Adrenal gland (tissue), 12 donors: ENCODE data around the gene CNDP1. TPM values are rescaled to one million over a fixed set of nuclear protein-coding genes. Genes with fewer than 3 reads are reported as not detected.

Source experiments
- DNase-seq, 7 donors: peaks; one replicate each; pipeline ENCODE4 v3.0.0-alpha.2; 2019 to 2020
- H3K27ac ChIP-seq, 5 donors: fragments of 200-600 bp; sonication (generic) in 4 of 5; 1 replicate in 3 of 5; 2 replicates in 2 of 5; pipeline versions ENCODE4 v1.5.1 to v1.8.0; 2016 to 2020; ENCODE audit warnings: mild to moderate bottlenecking in 1 of 5
- H3K27me3 ChIP-seq: fragments of 200-600 bp; 2 replicates; pipeline ENCODE4 v1.8.0; 2021
- H3K36me3 ChIP-seq, 2 donors: fragments of 200-600 bp; replicated peaks in 1 of 2; 1 replicate in 1 of 2; 2 replicates in 1 of 2; pipeline versions ENCODE4 v1.5.1 to v1.8.0; 2018 to 2022
- H3K4me1 ChIP-seq, 2 donors: fragments of 200-600 bp; replicated peaks in 1 of 2; 1 replicate in 1 of 2; 2 replicates in 1 of 2; pipeline versions ENCODE4 v1.5.1 to v1.8.0; 2018 to 2021
- H3K4me3 ChIP-seq, 4 donors: fragments of 200-600 bp; sonication (generic) in 3 of 4; one replicate each; pipeline ENCODE4 v1.5.1; 2016 to 2018
- H3K9me3 ChIP-seq, 3 donors: fragments of 200-600 bp; sonication (generic) in 1 of 3; replicated peaks in 1 of 3; 1 replicate in 2 of 3; 2 replicates in 1 of 3; pipeline versions ENCODE4 v1.5.1 to v1.8.0; 2016 to 2021
- CTCF ChIP-seq, 6 experiments: fragments of 450-650 bp in 4 of 6; fragments of 200-600 bp in 2 of 6; sonication (generic) in 1 of 6; IDR thresholded peaks; 1 replicate in 5 of 6; 2 replicates in 1 of 6; pipeline versions ENCODE4 v1.5.1 to v1.8.0; 2016 to 2021; ENCODE audit warnings: antibody characterized with exemption in 6 of 6, mild to moderate bottlenecking in 2 of 6, moderate library complexity in 1 of 6
- POLR2A ChIP-seq, 2 donors: fragments of 450-650 bp; IDR thresholded peaks; one replicate each; pipeline ENCODE4 v1.6.1; 2017; ENCODE audit warnings: antibody characterized with exemption in 2 of 2, mild to moderate bottlenecking in 2 of 2, moderate library complexity in 1 of 2
- WGBS, 4 donors: extraction: QIAGEN DNeasy Blood & Tissue Kit in 2 of 4; methylation state at CpG; one replicate each; pipeline versions ENCODE4 v1.1.5 to v1.1.7; 2013 to 2017; 5-methylcytosine and 5-hydroxymethylcytosine counted together
- intact Hi-C, 2 donors: fragments of 100-400 bp; cut with DNase I; formaldehyde crosslinking; loops; one replicate each; pipeline versions ENCODE4 v1.14.1 to v1.15.0; 2022 to 2023
- polyA plus RNA-seq, 3 donors: library from polyadenylated mRNA; stranded (reverse); fragments of 200-250 nt in 2 of 3; fragments of 350-450 nt in 1 of 3; fragmentation: Illumina TruSeq in 1 of 3; extraction: RNeasy Lipid Tissue Mini Kit (QIAGEN cat#74804) in 1 of 3; gene quantifications; one replicate each; pipeline ENCODE4 v1.2.3, GENCODE V29; 2013 to 2014
- total RNA-seq, 9 donors: library from RNA; depleted of rRNA in 4 of 9; stranded (reverse); fragments of >200 nt in 4 of 9; fragments of 120-200 nt in 1 of 9; fragmentation: NEBNext Ultra II Directional in 1 of 9; extraction: Animal tissue kit (Norgen Biotek cat#: 25700) in 1 of 9; gene quantifications; one replicate each; pipeline versions ENCODE4 v1.1.0 to v1.2.4, GENCODE V29; 2013 to 2023
- donor health status: healthy with polysubstance abuse.
- donor health status: Bipolar disorder and iron deficiency.
- donor health status: DM: yes; HTN: yes; CAD: no.
- donor health status: DM: no; HTN: no; CAD: no.
- donor health status: DM: no; HTN: no; CAD: no.
- donor health status: DM: yes; HTN: yes; CAD: no.

Gene CNDP1
- total and polyA plus RNA-seq, 12 donors: 0.16 to 0.27 TPM; not detected in 10

- TF ChIP-seq POLR2A (IDR thresholded peaks at IDR 0.05): no peak
- TF ChIP-seq CTCF (IDR thresholded peaks at IDR 0.05): no peak
Observed at GRCh38 chr18:74528478-74528877, 5.8 kb upstream of the CNDP1 start.

DNA sequence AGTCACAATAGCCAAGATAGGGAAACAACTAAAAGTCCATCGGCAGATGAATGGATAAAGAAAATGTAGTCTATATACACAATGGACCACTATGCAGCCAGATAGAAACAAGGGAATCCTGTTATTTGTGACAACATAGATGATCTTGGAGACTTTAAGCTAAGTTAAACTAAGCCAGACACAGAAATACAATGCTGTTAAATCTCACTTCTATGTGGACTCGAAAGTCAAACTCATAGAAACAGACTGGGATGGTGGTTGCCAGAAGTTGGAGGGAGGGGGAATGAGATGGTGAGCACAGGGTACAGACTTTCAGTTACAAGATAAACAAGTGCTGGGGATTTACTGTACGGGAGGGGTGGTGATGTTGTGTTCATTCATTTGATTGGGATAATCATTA is 5.4 kb upstream of the CNDP1 start:
- no peak for TF ChIP-seq CTCF (IDR thresholded peaks at IDR 0.05)
- TF ChIP-seq POLR2A (IDR thresholded peaks at IDR 0.05): no peak
- Histone ChIP-seq H3K4me3 (no peak overlapping the region), H3K27me3 (no peaks in the 10 kb centered on the region), H3K4me1 (no peaks in the 10 kb centered on the region), H3K27ac (no peak overlapping the region), H3K36me3 (no peaks in the 10 kb centered on the region), H3K9me3 (no peaks in the 10 kb centered on the region)
- no peak for DNase-seq
- 80 to 91% (median 86%) methylated on average over 3 of the region's 3 CpGs for WGBS, 4 donors
- intact Hi-C loops: no loop called here

More at GRCh38 chr18:74528478-74528877, 5.8 kb upstream of the CNDP1 start:
- no peak for DNase-seq
- H3K27me3 ChIP-seq: no peaks in the 10 kb centered on the region
- intact Hi-C loops: no loop called here
- H3K9me3 ChIP-seq: no peaks in the 10 kb centered on the region
- H3K4me3 ChIP-seq: no peak overlapping the region
- H3K36me3 ChIP-seq: no peaks in the 10 kb centered on the region
- no peaks in the 10 kb centered on the region for H3K4me1 ChIP-seq
- no peak overlapping the region for H3K27ac ChIP-seq
- WGBS, 4 donors: 88 to 95% (median 91%) methylated on average over 1 of the region's 1 CpG

DNA sequence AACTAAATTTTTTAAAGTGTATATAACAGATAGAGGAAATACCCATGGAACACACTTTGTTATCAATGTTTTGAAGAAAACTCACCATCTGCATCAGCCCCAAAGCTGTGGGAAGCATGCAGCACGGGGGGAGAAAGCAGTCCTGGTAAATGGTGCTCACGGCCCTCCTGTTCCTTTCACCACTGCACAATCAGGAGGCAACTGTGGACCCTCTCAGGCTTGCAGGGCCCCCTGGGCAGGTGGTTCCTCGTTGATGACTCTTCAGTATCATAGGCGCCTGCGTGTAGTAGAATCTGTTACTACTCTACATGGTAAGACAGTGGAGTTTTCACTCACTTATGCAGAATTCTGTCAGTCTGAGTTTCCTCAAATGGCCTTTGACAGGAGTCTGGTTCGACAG is 4.9 kb upstream of the CNDP1 start:
- Histone ChIP-seq H3K4me1 (no peaks in the 10 kb centered on the region), H3K27me3 (no peaks in the 10 kb centered on the region), H3K9me3 (no peaks in the 10 kb centered on the region), H3K36me3 (no peaks in the 10 kb centered on the region), H3K27ac (no peak overlapping the region), H3K4me3 (no peak overlapping the region)
- intact Hi-C loops: no loop called here
- DNase-seq: peak in 1 of 7 donors; percentile 15
- TF ChIP-seq POLR2A (IDR thresholded peaks at IDR 0.05) (no peak), CTCF (IDR thresholded peaks at IDR 0.05) (no peak)
- 85 to 91% (median 91%) methylated on average over 3 to 6 of the region's 6 CpGs for WGBS, 4 donors

DNA sequence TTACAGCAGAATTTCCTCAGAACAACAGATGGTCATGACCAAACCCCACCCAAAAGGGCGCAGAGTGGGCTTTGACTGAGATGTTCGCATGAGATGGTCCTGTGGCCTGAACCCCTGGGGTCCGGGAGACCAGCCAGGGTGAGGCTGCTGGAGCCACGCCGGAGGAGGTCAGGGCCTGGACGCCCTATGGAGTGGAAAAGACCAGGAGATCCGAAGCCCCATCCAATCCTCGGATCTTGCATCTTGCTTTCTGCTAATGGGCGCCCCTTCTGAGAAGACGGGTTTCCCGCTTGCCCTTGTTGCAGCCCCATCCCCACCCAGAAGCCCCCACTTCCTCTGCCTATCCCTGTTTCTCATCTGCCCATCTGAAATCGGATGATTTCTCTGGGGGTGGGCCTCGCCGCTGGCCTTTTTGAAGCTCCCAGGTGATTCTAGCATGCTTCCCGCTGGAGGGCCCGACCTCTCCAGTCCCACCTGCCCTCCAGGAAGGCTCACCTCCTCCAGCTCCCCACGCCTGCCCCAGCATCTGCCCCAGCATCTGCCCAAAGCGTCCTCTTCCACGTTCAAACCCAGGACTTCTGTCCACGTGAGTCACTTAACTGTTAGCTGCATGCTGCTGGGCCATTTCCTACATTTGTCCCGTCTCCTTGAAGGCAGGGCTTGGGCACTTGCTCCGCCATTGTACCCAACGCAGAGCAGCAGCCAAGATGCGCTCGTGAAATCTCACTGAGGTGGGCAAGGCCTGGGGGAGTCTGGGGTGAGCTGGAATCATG is 4.3 kb upstream of the CNDP1 start:
- Histone ChIP-seq H3K36me3 (no peaks in the 10 kb centered on the region), H3K27ac (no peak overlapping the region), H3K4me1 (no peaks in the 10 kb centered on the region), H3K9me3 (no peaks in the 10 kb centered on the region), H3K4me3 (no peak overlapping the region), H3K27me3 (no peaks in the 10 kb centered on the region)
- peak in 1 of 7 donors; percentile 46 for DNase-seq
- TF ChIP-seq CTCF (IDR thresholded peaks at IDR 0.05) (no peak), POLR2A (IDR thresholded peaks at IDR 0.05) (no peak)
- 90 to 98% (median 93%) methylated on average over 22 to 25 of the region's 25 CpGs for WGBS, 4 donors
- intact Hi-C loops: loop anchor here in 1 of 2 donors (10.0 kb wide), 1 partner anchor 175 kb away; no protein-coding TSS in a partner anchor
